Gastroesophageal sphincter (tissue), 4 donors: ENCODE measurements around the gene ALG10. TPM values are rescaled to one million over a fixed set of nuclear protein-coding genes. Genes with fewer than 3 reads are reported as not detected.
"Not testable (repeated sequence)": the region's sequence is repeated elsewhere in the genome, so short reads cannot be mapped to it uniquely, and the experiment has no call there.

Experiments used
- ATAC-seq: fragments of 150-250 bp; one replicate; pipeline ENCODE4 v1.9.1; 2016; ENCODE audit warnings: mild to moderate bottlenecking, moderate library complexity
- H3K27ac ChIP-seq, 4 donors: fragments of 200-600 bp; sonication (generic) in 3 of 4; 1 replicate in 3 of 4; 2 replicates in 1 of 4; pipeline ENCODE4 v1.5.1; 2016 to 2019
- H3K27me3 ChIP-seq: fragments of 200-600 bp; sonication (generic); one replicate; pipeline ENCODE4 v1.5.1; 2019
- H3K36me3 ChIP-seq, 2 donors: fragments of 200-600 bp; sonication (generic); one replicate each; pipeline ENCODE4 v1.5.1; 2019; ENCODE audit warnings: control low read depth in 1 of 2
- H3K4me1 ChIP-seq, 3 donors: fragments of 200-600 bp; sonication (generic); 1 replicate in 2 of 3; 2 replicates in 1 of 3; pipeline ENCODE4 v1.5.1; 2016 to 2019; ENCODE audit warnings: control low read depth in 2 of 3
- H3K4me3 ChIP-seq, 2 donors: fragments of 200-600 bp; sonication (generic); one replicate each; pipeline ENCODE4 v1.5.1; 2019; ENCODE audit warnings: mild to moderate bottlenecking in 1 of 2, moderate library complexity in 1 of 2
- H3K9me3 ChIP-seq, 3 donors: fragments of 200-600 bp; sonication (generic); one replicate each; pipeline ENCODE4 v1.5.1; 2017 to 2019; ENCODE audit warnings: control low read depth in 2 of 3
- EP300 ChIP-seq: sonication (generic); formaldehyde crosslinking; IDR thresholded peaks from one replicate; pipeline ENCODE4 v1.6.1; 2017; ENCODE audit warnings: antibody characterized with exemption, mild to moderate bottlenecking
- POLR2A ChIP-seq, 2 donors: fragments of 450-650 bp; IDR thresholded peaks; one replicate each; pipeline ENCODE4 v1.6.1; 2017; ENCODE audit warnings: antibody characterized with exemption in 2 of 2, mild to moderate bottlenecking in 2 of 2, moderate library complexity in 1 of 2
- POLR2AphosphoS5 ChIP-seq: sonication (generic); formaldehyde crosslinking; IDR thresholded peaks from one replicate; pipeline ENCODE4 v1.6.1; 2017; ENCODE audit warnings: antibody characterized with exemption
- WGBS, 2 donors: methylation state at CpG; one replicate each; pipeline ENCODE4 v1.1.5; 2018; ENCODE audit warnings: low coverage in 1 of 2; 5-methylcytosine and 5-hydroxymethylcytosine counted together
- total RNA-seq, 4 donors: library from RNA; depleted of rRNA; stranded (reverse); fragments of >200 nt; gene quantifications; one replicate each; pipeline ENCODE4 v1.1.0, GENCODE V29; 2016
- TF ChIP-seq, protein P1 (sequence below), 4 experiments: fragments of 200-600 bp in 2 of 4; fragments of 450-650 bp in 2 of 4; sonication (generic) in 1 of 4; IDR thresholded peaks; one replicate each; pipeline ENCODE4 v1.5.1; 2017 to 2019; ENCODE audit warnings: antibody characterized with exemption in 4 of 4, mild to moderate bottlenecking in 2 of 4, moderate library complexity in 2 of 4

ALG10 gene, protein sequence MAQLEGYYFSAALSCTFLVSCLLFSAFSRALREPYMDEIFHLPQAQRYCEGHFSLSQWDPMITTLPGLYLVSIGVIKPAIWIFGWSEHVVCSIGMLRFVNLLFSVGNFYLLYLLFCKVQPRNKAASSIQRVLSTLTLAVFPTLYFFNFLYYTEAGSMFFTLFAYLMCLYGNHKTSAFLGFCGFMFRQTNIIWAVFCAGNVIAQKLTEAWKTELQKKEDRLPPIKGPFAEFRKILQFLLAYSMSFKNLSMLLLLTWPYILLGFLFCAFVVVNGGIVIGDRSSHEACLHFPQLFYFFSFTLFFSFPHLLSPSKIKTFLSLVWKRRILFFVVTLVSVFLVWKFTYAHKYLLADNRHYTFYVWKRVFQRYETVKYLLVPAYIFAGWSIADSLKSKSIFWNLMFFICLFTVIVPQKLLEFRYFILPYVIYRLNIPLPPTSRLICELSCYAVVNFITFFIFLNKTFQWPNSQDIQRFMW
- total RNA-seq = 1 to 10 TPM; 3.0 to 6.4 (median 4.3) TPM

DNA sequence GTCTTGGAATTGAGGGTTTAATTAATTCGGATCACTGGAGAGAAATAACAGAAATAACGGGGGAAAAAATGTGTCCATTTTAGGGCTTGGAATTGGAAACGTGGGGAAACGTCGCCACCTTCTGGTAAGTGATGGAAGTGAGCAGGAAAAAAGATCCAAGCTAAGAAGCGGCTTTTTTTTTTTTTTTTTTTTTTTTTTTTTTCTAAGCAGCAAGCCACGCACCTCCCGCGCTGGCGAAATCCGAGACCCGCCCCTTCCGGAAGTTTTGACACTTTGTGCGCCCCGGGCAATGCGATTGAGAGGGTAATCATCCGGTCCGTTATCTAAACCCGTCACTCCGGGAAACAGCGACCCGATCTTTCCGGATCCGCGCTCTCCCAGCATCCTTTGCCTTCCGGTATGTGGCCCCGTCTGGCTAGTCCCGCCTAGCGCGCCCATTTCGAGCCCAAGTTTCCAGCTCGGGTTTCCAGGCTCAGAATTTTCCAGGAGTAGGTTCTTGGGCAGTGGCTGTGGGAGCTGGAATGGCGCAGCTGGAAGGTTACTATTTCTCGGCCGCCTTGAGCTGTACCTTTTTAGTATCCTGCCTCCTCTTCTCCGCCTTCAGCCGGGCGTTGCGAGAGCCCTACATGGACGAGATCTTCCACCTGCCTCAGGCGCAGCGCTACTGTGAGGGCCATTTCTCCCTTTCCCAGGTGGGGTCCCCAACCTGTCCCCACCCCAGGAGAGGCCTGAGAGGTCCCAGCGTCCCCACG, at the start of gene ALG10:
Gene ALG10, plus strand, starts transcription at position 418 of the 752 bp plus-strand sequence. Its CDS starts 104 bp downstream, at position 522.
- TF ChIP-seq POLR2AphosphoS5 (peak; percentile 72), EP300 (no peak), POLR2A (IDR thresholded peaks at IDR 0.05) (no peak)
- TF ChIP-seq, protein P1, sequence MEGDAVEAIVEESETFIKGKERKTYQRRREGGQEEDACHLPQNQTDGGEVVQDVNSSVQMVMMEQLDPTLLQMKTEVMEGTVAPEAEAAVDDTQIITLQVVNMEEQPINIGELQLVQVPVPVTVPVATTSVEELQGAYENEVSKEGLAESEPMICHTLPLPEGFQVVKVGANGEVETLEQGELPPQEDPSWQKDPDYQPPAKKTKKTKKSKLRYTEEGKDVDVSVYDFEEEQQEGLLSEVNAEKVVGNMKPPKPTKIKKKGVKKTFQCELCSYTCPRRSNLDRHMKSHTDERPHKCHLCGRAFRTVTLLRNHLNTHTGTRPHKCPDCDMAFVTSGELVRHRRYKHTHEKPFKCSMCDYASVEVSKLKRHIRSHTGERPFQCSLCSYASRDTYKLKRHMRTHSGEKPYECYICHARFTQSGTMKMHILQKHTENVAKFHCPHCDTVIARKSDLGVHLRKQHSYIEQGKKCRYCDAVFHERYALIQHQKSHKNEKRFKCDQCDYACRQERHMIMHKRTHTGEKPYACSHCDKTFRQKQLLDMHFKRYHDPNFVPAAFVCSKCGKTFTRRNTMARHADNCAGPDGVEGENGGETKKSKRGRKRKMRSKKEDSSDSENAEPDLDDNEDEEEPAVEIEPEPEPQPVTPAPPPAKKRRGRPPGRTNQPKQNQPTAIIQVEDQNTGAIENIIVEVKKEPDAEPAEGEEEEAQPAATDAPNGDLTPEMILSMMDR (IDR thresholded peaks at IDR 0.05) = peak; percentile 63 to 73 (median 68)
- WGBS, 2 donors = 0 to 1% methylated on average over 6 to 20 of the region's 44 CpGs

DNA sequence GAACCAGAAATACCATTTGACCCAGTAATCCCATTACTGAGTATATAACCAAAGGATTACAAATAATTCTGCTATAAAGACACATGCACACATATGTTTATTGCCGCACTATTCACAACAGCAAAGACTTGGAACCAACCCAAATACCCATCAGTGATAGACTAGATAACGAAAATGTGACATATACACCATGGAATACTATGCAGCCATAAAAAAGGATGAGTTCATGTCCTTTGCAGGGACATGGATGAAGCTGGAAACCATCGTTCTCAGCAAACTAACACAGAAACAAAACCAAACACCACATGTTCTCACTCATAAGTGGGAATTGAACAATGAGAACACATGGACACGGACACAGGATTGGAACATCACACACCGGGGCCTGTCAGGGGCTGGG, 49.4 kb upstream of the ALG10 start:
- not testable (repeated sequence) for H3K9me3 ChIP-seq, H3K4me3 ChIP-seq, H3K27me3 ChIP-seq, ATAC-seq, H3K4me1 ChIP-seq, H3K36me3 ChIP-seq, H3K27ac ChIP-seq
- WGBS, 2 donors = 75 to 80% methylated on average over 3 to 5 of the region's 5 CpGs

More for the DNA sequence above, at the start of gene ALG10:
- ATAC-seq = peak; percentile 100
- H3K9me3 ChIP-seq = no peaks in the 10 kb centered on the region
- peak within 1 kb of the TSS; percentile 86 to 92 (median 89) for H3K27ac ChIP-seq
- H3K36me3 ChIP-seq = peaks cover 0 to 13% of the 10 kb centered on the region in 2 donors
- H3K4me1 ChIP-seq = peaks cover 0 to 22% (median 0%) of the 10 kb centered on the region in 3 donors
- no peaks in the 10 kb centered on the region for H3K27me3 ChIP-seq
- H3K4me3 ChIP-seq = peak within 1 kb of the TSS; percentile 72 to 73

DNA sequence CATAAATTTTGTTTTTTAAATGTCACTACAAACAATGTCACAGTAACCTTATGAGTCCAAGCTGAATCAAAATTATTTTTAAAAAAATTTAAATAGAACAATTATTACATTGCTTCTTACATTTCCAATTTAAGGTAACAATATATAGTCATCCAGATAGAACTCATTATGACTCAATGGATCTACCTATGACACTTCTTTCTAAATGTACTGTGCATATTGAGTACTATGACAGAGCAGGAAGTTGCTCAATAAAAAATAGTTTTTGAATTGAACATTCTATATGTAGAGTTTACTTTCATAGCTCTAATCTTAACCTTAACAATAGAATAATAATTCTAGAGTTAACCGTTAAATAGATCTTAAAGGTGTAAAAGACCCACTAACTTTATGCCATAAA, 44.4 kb upstream of the ALG10 start:
- WGBS, 2 donors = 100% methylated on average over 1 of the region's 1 CpG
- H3K4me1 ChIP-seq = no peaks in the 10 kb centered on the region
- TF ChIP-seq, protein P1 (IDR thresholded peaks at IDR 0.05) = no peak
- TF ChIP-seq POLR2AphosphoS5 (no peak), POLR2A (IDR thresholded peaks at IDR 0.05) (no peak), EP300 (no peak)

DNA sequence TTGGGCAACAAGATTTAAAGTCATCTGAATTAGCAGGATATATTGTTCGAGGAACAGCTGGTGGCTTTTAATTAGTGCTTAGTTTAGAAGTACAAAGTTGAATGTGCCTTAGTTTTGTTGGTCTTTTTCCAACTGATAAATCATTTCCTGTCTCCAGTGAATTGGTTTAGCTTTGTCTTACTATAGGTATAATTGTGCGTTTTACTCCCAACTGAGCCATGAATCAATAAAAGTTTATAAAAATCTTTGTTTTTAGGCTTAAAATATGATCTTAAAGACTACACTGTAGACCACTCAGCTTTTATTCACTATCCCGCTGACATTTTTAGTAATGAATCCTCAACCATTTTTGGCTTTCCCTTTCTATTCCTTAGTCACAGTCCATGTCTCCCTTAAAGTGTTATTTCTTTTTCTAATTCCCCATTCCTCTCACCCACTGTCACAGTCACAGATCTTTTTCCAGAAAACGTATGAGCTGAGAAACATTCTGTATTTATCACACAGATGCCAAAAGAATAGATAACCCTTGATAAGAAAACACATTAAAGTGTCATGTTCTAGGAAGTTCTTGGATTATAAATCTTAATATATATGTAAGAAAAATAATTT, 34.0 kb upstream of the ALG10 start:
- no peak overlapping the region for H3K4me3 ChIP-seq
- no peaks in the 10 kb centered on the region for H3K36me3 ChIP-seq
- ATAC-seq = no peak
- H3K9me3 ChIP-seq = no peaks in the 10 kb centered on the region
- no peaks in the 10 kb centered on the region for H3K27me3 ChIP-seq
- H3K4me1 ChIP-seq = no peaks in the 10 kb centered on the region
- WGBS, 2 donors = 34 to 52% methylated on average over 4 of the region's 4 CpGs
- TF ChIP-seq EP300 (no peak), POLR2A (IDR thresholded peaks at IDR 0.05) (no peak), POLR2AphosphoS5 (no peak)
- TF ChIP-seq, protein P1 (IDR thresholded peaks at IDR 0.05) = no peak
- no peak overlapping the region for H3K27ac ChIP-seq

More for the DNA sequence above, 44.4 kb upstream of the ALG10 start:
- H3K27ac ChIP-seq = no peak overlapping the region
- H3K4me3 ChIP-seq = no peak overlapping the region
- ATAC-seq = no peak
- no peaks in the 10 kb centered on the region for H3K36me3 ChIP-seq
- H3K27me3 ChIP-seq = no peaks in the 10 kb centered on the region
- no peaks in the 10 kb centered on the region for H3K9me3 ChIP-seq

DNA sequence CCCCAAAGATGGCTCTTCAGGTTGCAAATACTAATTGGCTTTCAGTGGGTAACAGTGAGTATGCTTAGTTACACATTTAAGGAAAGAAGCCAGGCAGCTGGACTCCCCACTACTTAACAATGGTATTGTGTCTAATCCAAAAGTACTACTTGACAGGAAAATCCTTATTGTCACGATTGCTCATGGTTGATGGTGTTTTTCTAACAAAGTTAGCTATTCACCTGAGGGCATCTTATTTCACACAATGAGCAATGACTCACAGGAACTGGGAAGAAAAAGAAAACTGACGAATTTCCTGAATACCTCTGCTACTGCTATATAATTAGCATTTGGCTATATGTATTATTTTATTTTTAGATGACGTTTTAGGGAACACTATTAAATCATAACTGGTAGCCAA, 33.4 kb upstream of the ALG10 start:
- ATAC-seq = no peak
- 36 to 37% methylated on average over 3 of the region's 3 CpGs for WGBS, 2 donors
- H3K4me3 ChIP-seq = no peak overlapping the region

More for the DNA sequence above, 33.4 kb upstream of the ALG10 start:
- Histone ChIP-seq H3K27me3 (no peaks in the 10 kb centered on the region), H3K9me3 (no peaks in the 10 kb centered on the region), H3K36me3 (no peaks in the 10 kb centered on the region), H3K27ac (no peak overlapping the region), H3K4me1 (no peaks in the 10 kb centered on the region)
- TF ChIP-seq EP300 = no peak
